ENCODE data around the gene SEC61B.

The SEC61B gene

DNA sequence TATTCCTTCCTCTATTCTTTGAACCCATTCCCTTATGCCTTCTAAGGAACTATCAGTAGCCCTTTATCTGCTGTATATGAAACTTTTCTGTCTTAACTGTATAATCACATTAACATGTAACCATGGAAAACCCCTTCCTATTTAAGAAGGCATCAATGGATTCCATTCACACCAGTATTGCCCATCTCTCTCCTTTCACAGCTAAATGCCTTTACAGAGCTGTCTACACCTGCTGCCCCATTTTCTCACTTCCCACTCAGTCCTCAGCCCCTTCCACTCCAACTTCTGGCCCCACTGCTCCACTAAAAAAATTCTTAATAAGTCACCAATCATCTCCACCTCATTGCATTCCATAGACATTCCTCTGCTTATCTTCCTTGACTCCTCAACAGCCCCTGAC, 50.8 kb downstream of the SEC61B start:
- peaks cover 34% of the 10 kb centered on the region for H3K27me3 Mint-ChIP-seq
- no peaks in the 10 kb centered on the region for H3K9me3 Mint-ChIP-seq
- no peak overlapping the region for H3K27ac Mint-ChIP-seq (ENCODE audit: low read depth)
- ATAC-seq (replicated peaks; ENCODE audit: extremely low read depth, poor library complexity, severe bottlenecking) (no peak), DNase-seq (ENCODE audit: low spot score in 2 of 2) (no peak)
- no peaks in the 10 kb centered on the region for H3K4me1 Mint-ChIP-seq
- H3K4me3 Mint-ChIP-seq: no peak overlapping the region
- no peaks in the 10 kb centered on the region for H3K36me3 Mint-ChIP-seq (ENCODE audit: insufficient read depth)

DNA sequence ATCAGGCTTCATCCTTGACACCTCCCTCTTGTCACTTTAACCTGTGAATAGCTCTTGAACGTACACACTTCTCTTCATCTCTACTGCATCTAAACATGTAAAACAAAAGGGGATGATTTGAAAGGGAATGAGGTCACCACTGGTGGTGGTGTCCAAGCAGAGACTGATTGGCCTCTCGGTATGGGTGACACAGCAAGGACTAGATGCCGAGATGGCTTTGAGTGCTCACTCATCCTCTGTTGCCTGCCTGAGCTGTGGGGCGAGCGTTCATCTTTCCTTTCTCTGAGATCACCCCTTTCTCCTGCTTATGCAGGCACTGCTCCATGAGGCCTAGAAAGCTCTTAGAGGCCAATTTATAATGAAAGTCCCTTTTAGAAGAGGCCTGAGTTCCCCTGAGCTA, 51.9 kb downstream of the SEC61B start:
- peaks cover 31% of the 10 kb centered on the region for H3K27me3 Mint-ChIP-seq
- no peak overlapping the region for H3K4me3 Mint-ChIP-seq
- ATAC-seq (replicated peaks; ENCODE audit: extremely low read depth, poor library complexity, severe bottlenecking) (no peak), DNase-seq (ENCODE audit: low spot score in 2 of 2) (no peak)
- H3K9me3 Mint-ChIP-seq: no peaks in the 10 kb centered on the region
- H3K4me1 Mint-ChIP-seq: no peaks in the 10 kb centered on the region
- no peaks in the 10 kb centered on the region for H3K36me3 Mint-ChIP-seq (ENCODE audit: insufficient read depth)
- no peak overlapping the region for H3K27ac Mint-ChIP-seq (ENCODE audit: low read depth)

DNA sequence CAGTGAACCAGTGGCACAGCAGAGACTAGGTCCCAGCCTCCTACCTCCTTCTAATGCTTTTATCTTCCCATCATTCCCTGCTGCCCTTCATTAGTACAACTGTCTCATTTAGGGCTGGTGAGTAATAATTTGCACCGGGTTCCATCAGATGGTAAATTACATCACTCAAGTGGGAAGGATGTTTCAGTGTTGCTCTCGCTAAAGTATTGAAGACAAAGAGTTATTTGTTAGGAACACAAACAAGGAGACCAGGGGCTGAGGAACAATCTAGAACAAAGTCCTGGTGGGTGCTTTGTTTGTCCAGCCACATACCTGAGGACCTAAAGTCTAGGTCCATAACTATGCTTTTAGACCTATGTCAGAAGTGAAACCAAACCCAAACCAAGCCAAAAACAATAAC, 52.4 kb downstream of the SEC61B start:
- H3K4me3 Mint-ChIP-seq: no peak overlapping the region
- DNase-seq (ENCODE audit: low spot score in 2 of 2): no peak
- no peak overlapping the region for H3K27ac Mint-ChIP-seq (ENCODE audit: low read depth)
- no peaks in the 10 kb centered on the region for H3K4me1 Mint-ChIP-seq
- H3K36me3 Mint-ChIP-seq (ENCODE audit: insufficient read depth): no peaks in the 10 kb centered on the region
- no peaks in the 10 kb centered on the region for H3K9me3 Mint-ChIP-seq
- peaks cover 26% of the 10 kb centered on the region for H3K27me3 Mint-ChIP-seq
- ATAC-seq (replicated peaks; ENCODE audit: extremely low read depth, poor library complexity, severe bottlenecking): no peak
